Measurements from ENCODE around the gene DCST2. TPM values are rescaled to one million over a fixed set of nuclear protein-coding genes. Genes with fewer than 3 reads are reported as not detected.

DCST2 gene
- total RNA-seq, 2 experiments from 2014 or later: 0.20 to 0.31 TPM

DNA sequence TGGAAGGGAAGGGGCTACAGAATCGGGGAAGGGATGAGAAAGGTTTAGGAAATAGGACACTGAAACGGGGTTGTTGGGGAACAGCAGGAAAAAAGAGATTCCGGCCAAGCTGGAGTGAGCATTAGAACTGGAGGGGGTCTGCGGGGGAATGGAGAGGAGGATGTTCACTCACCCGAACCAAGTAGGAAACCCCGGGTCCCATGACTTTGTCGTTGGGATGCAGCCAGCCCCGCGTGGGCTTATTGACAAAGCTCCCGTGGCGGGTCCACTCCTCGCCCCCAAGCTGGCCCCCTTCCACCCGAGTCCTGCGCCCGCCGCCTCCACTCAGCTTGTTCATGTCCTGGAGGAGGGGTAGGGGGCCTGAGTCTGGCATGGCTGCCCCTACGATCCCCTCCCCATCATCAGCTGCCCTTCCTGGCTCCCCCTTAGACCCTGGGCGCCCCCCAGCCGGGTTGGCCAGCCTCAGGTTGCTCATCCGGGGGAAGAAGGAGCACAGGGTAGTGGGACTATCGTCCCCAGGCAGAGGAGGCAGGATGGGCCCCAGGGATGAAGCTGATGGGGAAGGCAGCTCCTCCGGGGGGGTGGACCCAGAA, 63.6 kb downstream of the DCST2 start:
- Mint-ChIP-seq H3K27ac (no peak overlapping the region), H3K27me3 (no peaks in the 10 kb centered on the region), H3K9me3 (no peaks in the 10 kb centered on the region), H3K36me3 (peaks cover 12% of the 10 kb centered on the region), H3K4me1 (peaks cover 30% of the 10 kb centered on the region), H3K4me3 (no peak overlapping the region)
- DNase-seq: no peak

DNA sequence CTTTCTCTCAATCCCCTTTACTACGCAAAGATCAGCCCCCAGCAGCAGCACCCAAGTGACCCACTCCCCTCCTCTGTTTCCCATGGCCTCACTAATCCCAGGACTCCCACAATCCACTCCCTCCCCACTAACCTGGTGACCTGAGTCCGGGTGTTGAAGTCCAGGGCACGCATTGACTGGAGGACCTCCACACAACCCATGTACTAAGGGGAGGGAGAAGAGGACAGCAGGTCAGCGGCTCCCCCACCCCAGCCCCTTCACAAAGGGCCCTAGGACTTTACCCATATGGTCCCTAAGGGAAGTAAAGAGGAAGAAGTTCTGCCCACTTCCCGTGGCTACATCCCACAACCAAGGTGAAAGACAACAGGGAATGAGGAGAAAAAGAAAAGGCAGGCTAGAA, 64.3 kb downstream of the DCST2 start:
- H3K27ac Mint-ChIP-seq: peak overlapping the region; percentile 76
- peak overlapping the region; percentile 14 for H3K4me3 Mint-ChIP-seq
- H3K9me3 Mint-ChIP-seq: no peaks in the 10 kb centered on the region
- peaks cover 32% of the 10 kb centered on the region for H3K4me1 Mint-ChIP-seq
- no peaks in the 10 kb centered on the region for H3K27me3 Mint-ChIP-seq
- no peak for DNase-seq
- peaks cover 12% of the 10 kb centered on the region for H3K36me3 Mint-ChIP-seq

DNA sequence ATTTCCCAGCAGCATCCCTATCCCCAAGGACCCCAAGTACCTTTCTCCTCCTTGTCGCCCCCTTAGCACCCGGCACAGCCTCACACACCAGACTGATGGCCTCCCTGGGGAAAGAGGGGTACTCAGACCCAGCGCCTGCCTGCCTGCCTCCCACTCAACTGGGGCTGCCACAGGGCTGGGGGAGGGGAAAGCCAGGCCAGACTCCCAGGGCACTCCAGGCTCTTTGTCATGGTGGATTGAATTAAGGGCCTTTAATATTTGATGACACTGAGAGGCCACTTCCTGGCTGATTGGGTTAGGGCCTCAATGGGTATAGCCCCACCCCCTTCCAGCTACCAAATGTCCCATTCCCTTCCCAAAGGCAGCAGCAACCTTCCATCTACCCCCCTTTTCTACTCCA, 64.8 kb downstream of the DCST2 start:
- DNase-seq: no peak
- peaks cover 15% of the 10 kb centered on the region for H3K36me3 Mint-ChIP-seq
- no peaks in the 10 kb centered on the region for H3K9me3 Mint-ChIP-seq
- H3K4me1 Mint-ChIP-seq: peaks cover 36% of the 10 kb centered on the region
- H3K27ac Mint-ChIP-seq: peak overlapping the region; percentile 76
- no peaks in the 10 kb centered on the region for H3K27me3 Mint-ChIP-seq
- H3K4me3 Mint-ChIP-seq: no peak overlapping the region

Other genes starting within 250 kb of the DCST2 start
- under 1 TPM; 0.02 to 0.04 TPM for gene KCNN3, start 163.5 kb downstream of the DCST2 start, total RNA-seq
- gene PMVK, start 97.1 kb downstream of the DCST2 start, total RNA-seq: 10 to 100 TPM; 29.8 to 32.8 TPM
- gene PBXIP1, start 77.7 kb downstream of the DCST2 start, total RNA-seq: 10 to 100 TPM; 12.2 to 13.2 TPM
- gene PYGO2, start 72.0 kb downstream of the DCST2 start, total RNA-seq: 10 to 100 TPM; 24.2 to 25.1 TPM
- 10 to 100 TPM; 34.7 to 38.4 TPM for gene SHC1, start 63.0 kb downstream of the DCST2 start, total RNA-seq
- gene CKS1B, start 59.1 kb downstream of the DCST2 start, total RNA-seq: 100 to 1,000 TPM; 156 TPM
- gene FLAD1, start 50.4 kb downstream of the DCST2 start, total RNA-seq: 10 to 100 TPM; 54.2 to 56.1 TPM
- gene LENEP, start 40.2 kb downstream of the DCST2 start, total RNA-seq: under 1 TPM in 1 of 2 experiments, not detected in 1; 0.66 TPM
- gene ZBTB7B, start 31.0 kb downstream of the DCST2 start, total RNA-seq: 10 to 100 TPM; 14.1 to 14.4 TPM
- gene DCST1, start within 50 bp of the DCST2 start, total RNA-seq: not detected
- 10 to 100 TPM; 31.6 to 32.5 TPM for gene ADAM15, start 17.5 kb upstream of the DCST2 start, total RNA-seq
- gene EFNA4, start 30.0 kb upstream of the DCST2 start, total RNA-seq: 1 to 10 TPM; 2.1 to 2.5 TPM
- 1 to 10 TPM; 4.5 to 4.6 TPM for gene EFNA3, start 45.1 kb upstream of the DCST2 start, total RNA-seq
- gene EFNA1, start 94.1 kb upstream of the DCST2 start, total RNA-seq: under 1 TPM; 0.49 to 0.74 TPM
- 10 to 100 TPM; 50.6 to 51.3 TPM for gene SLC50A1, start 102.1 kb upstream of the DCST2 start, total RNA-seq
- gene DPM3, start 106.8 kb upstream of the DCST2 start, total RNA-seq: 10 to 100 TPM; 26.8 to 29.2 TPM
- gene KRTCAP2, start 139.5 kb upstream of the DCST2 start, total RNA-seq: 100 to 1,000 TPM; 135 to 145 TPM
- gene TRIM46, start 140.1 kb upstream of the DCST2 start, total RNA-seq: 1 to 10 TPM; 4.6 to 4.9 TPM
- gene THBS3, start 174.1 kb upstream of the DCST2 start, total RNA-seq: 1 to 10 TPM; 7.4 to 9.3 TPM
- 10 to 100 TPM; 68.0 to 72.5 TPM for gene MTX1, start 174.9 kb upstream of the DCST2 start, total RNA-seq
- 10 to 100 TPM; 46.6 to 49.7 TPM for gene ENTREP3, start 221.7 kb upstream of the DCST2 start, total RNA-seq
- 100 to 1,000 TPM; 108 to 117 TPM for gene SCAMP3, start 228.6 kb upstream of the DCST2 start, total RNA-seq
- gene CLK2, start 239.7 kb upstream of the DCST2 start, total RNA-seq: 10 to 100 TPM; 61.4 to 65.9 TPM
- 1 to 10 TPM; 1.5 to 1.6 TPM for gene HCN3, start 243.7 kb upstream of the DCST2 start, total RNA-seq